ENCODE results near the gene HDAC7. TPM values are rescaled to one million over a fixed set of nuclear protein-coding genes. Genes with fewer than 3 reads are reported as not detected.

The HDAC7 gene
- total and polyA plus RNA-seq, 2 of the 13 experiments (the other 11 are each of a cell fraction or from before 2014, with no cell fraction given), result 4.6 to 10.8 TPM

- TF ChIP-seq FOXP1 (IDR thresholded peaks at IDR 0.05) (no peak), FOXP1 (CRISPR knock-in tag; IDR thresholded peaks at IDR 0.05) (no peak), SYNCRIP (IDR thresholded peaks at IDR 0.05; ENCODE audit: insufficient read depth, low read depth, low read length) (no peak), MAFK (conservative IDR thresholded peaks at IDR 0.05 in 1 of 2, IDR thresholded peaks at IDR 0.05 in 1 of 2; ENCODE audit: low read length in 2 of 2) (peak; percentile 45 to 55; a peak in 3 of 4 replicates), MAFF (IDR thresholded peaks at IDR 0.05; ENCODE audit: low read depth, low read length) (0 out of 2 replicates have a peak, but pooled peaks have one; percentile 30), NFE2L2 (IDR thresholded peaks at IDR 0.05; ENCODE audit: low read length) (peak; percentile 81), ZNF224 (CRISPR knock-in tag; IDR thresholded peaks at IDR 0.05) (no peak), MIER3 (CRISPR knock-in tag; IDR thresholded peaks at IDR 0.05; ENCODE audit: borderline replicate concordance) (no peak), ZNF101 (CRISPR knock-in tag; IDR thresholded peaks at IDR 0.05; ENCODE audit: borderline replicate concordance, low read depth) (no peak), NFE2 (CRISPR knock-in tag; IDR thresholded peaks at IDR 0.05) (peak; percentile 24; the same call in 1 of the 2 replicates), ZNF274 (CRISPR knock-in tag; IDR thresholded peaks at IDR 0.05) (no peak), BRF2 (CRISPR knock-in tag; IDR thresholded peaks at IDR 0.05) (no peak), CREB1 (IDR thresholded peaks at IDR 0.05) (no peak), CREB1 (CRISPR knock-in tag; IDR thresholded peaks at IDR 0.05) (no peak), PAWR (CRISPR knock-in tag; IDR thresholded peaks at IDR 0.05; ENCODE audit: borderline replicate concordance) (no peak), KDM1A (CRISPR knock-in tag; IDR thresholded peaks at IDR 0.05) (no peak)
Measured at GRCh38 chr12:47776471-47777143, 43.1 kb downstream of the HDAC7 start (continued).

All from HepG2 (cell line).